Ishikawa (cell line): ENCODE data around the gene TBC1D24.

ENCODE experiments used
- EP300 ChIP-seq: IDR thresholded peaks from 2 replicates; pipeline ENCODE4 v1.6.1; 2012; ENCODE audit warnings: borderline replicate concordance
- FOXM1 ChIP-seq: IDR thresholded peaks from 2 replicates; pipeline ENCODE4 v1.6.1; 2012; ENCODE audit warnings: low read depth, borderline replicate concordance
- MAX ChIP-seq: IDR thresholded peaks from 2 replicates; pipeline ENCODE4 v1.6.1; 2012
- RAD21 ChIP-seq: IDR thresholded peaks from 2 replicates; pipeline ENCODE4 v1.6.1; 2012; ENCODE audit warnings: low read depth
- REST ChIP-seq: IDR thresholded peaks from 2 replicates; pipeline ENCODE4 v1.6.1; 2012; ENCODE audit warnings: low read depth, mild to moderate bottlenecking
- TAF1 ChIP-seq: IDR thresholded peaks from 2 replicates; pipeline ENCODE4 v1.6.1; 2012; ENCODE audit warnings: low read depth, mild to moderate bottlenecking

- no peak for TF ChIP-seq TAF1
- TF ChIP-seq EP300, result no peak
- TF ChIP-seq MAX, result no peak
- TF ChIP-seq RAD21, result no peak
- TF ChIP-seq REST, result no peak
- no peak for TF ChIP-seq FOXM1
Observed at GRCh38 chr16:2457946-2458345, 17.0 kb upstream of the TBC1D24 start.
